GM18873 (cell line): Measurements from ENCODE around the gene THAP4.

ENCODE experiments used
- ATAC-seq: cut with Tn5 transposase; IDR thresholded peaks from one replicate; pipeline ENCODE4 v1.9.1; 2021; ENCODE audit warnings: mild to moderate bottlenecking, moderate library complexity, moderate number of reproducible peaks; ENCODE audit not compliant: unreplicated experiment, low FRiP score

THAP4 gene

GRCh38 chr2:241534701-241535375 is 102.1 kb downstream of the THAP4 start:
- ATAC-seq, result no peak
